Measurements from ENCODE around the gene PRPF19.
A peak's percentile ranks its signal among the peaks of the same experiment; 100 is the strongest.

The PRPF19 gene

GRCh38 chr11:60851327-60852104 lies 54.9 kb downstream of the PRPF19 start:
- in situ Hi-C loops (cut with HindIII; ENCODE audit: low pct_unique_long_range_greater_than_20kb, low sequenced_read_pairs): no loop called here
- no peak for DNase-seq (ENCODE audit: low read depth in 1 of 2, low spot score in 1 of 2)
- no peak for TF ChIP-seq JUND (IDR thresholded peaks at IDR 0.05; ENCODE audit: low read depth)

- in situ Hi-C loops (cut with HindIII; ENCODE audit: low pct_unique_long_range_greater_than_20kb, low sequenced_read_pairs): no loop called here
- no peak for DNase-seq (ENCODE audit: low read depth in 1 of 2, low spot score in 1 of 2)
- TF ChIP-seq JUND (IDR thresholded peaks at IDR 0.05; ENCODE audit: low read depth): no peak
Observed at GRCh38 chr11:60849641-60850520, 56.5 kb downstream of the PRPF19 start.

- no peak for TF ChIP-seq JUND (IDR thresholded peaks at IDR 0.05; ENCODE audit: low read depth)
- in situ Hi-C loops (cut with HindIII; ENCODE audit: low pct_unique_long_range_greater_than_20kb, low sequenced_read_pairs): no loop called here
- no peak for DNase-seq (ENCODE audit: low read depth in 1 of 2, low spot score in 1 of 2)
Observed at GRCh38 chr11:60848714-60849151, 57.7 kb downstream of the PRPF19 start.

- no peak for DNase-seq (ENCODE audit: low read depth in 1 of 2, low spot score in 1 of 2)
- no peak for TF ChIP-seq JUND (IDR thresholded peaks at IDR 0.05; ENCODE audit: low read depth)
- in situ Hi-C loops (cut with HindIII; ENCODE audit: low pct_unique_long_range_greater_than_20kb, low sequenced_read_pairs): no loop called here
Observed at GRCh38 chr11:60847896-60848295, 58.5 kb downstream of the PRPF19 start.

GRCh38 chr11:60847281-60847680 lies 59.1 kb downstream of the PRPF19 start:
- no peak for DNase-seq (ENCODE audit: low read depth in 1 of 2, low spot score in 1 of 2)
- no peak for TF ChIP-seq JUND (IDR thresholded peaks at IDR 0.05; ENCODE audit: low read depth)
- in situ Hi-C loops (cut with HindIII; ENCODE audit: low pct_unique_long_range_greater_than_20kb, low sequenced_read_pairs): no loop called here

GRCh38 chr11:60845338-60845737 lies 61.0 kb downstream of the PRPF19 start:
- TF ChIP-seq JUND (IDR thresholded peaks at IDR 0.05; ENCODE audit: low read depth): no peak
- in situ Hi-C loops (cut with HindIII; ENCODE audit: low pct_unique_long_range_greater_than_20kb, low sequenced_read_pairs): no loop called here
- DNase-seq (ENCODE audit: low read depth in 1 of 2, low spot score in 1 of 2): no peak

GRCh38 chr11:60844870-60845221 lies 61.5 kb downstream of the PRPF19 start:
- DNase-seq (ENCODE audit: low read depth in 1 of 2, low spot score in 1 of 2): no peak
- TF ChIP-seq JUND (IDR thresholded peaks at IDR 0.05; ENCODE audit: low read depth): no peak
- in situ Hi-C loops (cut with HindIII; ENCODE audit: low pct_unique_long_range_greater_than_20kb, low sequenced_read_pairs): no loop called here

GRCh38 chr11:60844045-60844869 lies 62.1 kb downstream of the PRPF19 start:
- no peak for DNase-seq (ENCODE audit: low read depth in 1 of 2, low spot score in 1 of 2)
- in situ Hi-C loops (cut with HindIII; ENCODE audit: low pct_unique_long_range_greater_than_20kb, low sequenced_read_pairs): no loop called here
- TF ChIP-seq JUND (IDR thresholded peaks at IDR 0.05; ENCODE audit: low read depth): no peak

- no peak for DNase-seq (ENCODE audit: low read depth in 1 of 2, low spot score in 1 of 2)
- no peak for TF ChIP-seq JUND (IDR thresholded peaks at IDR 0.05; ENCODE audit: low read depth)
- in situ Hi-C loops (cut with HindIII; ENCODE audit: low pct_unique_long_range_greater_than_20kb, low sequenced_read_pairs): no loop called here
Observed at GRCh38 chr11:60842668-60843600, 63.5 kb downstream of the PRPF19 start.

- in situ Hi-C loops (cut with HindIII; ENCODE audit: low pct_unique_long_range_greater_than_20kb, low sequenced_read_pairs): no loop called here
- TF ChIP-seq JUND (IDR thresholded peaks at IDR 0.05; ENCODE audit: low read depth): no peak
- peak; percentile 98 to 99 for DNase-seq (ENCODE audit: low read depth in 1 of 2, low spot score in 1 of 2)
Observed at GRCh38 chr11:60841797-60842667, 64.4 kb downstream of the PRPF19 start, which contains the start of gene CCDC86. Gene CCDC86 (plus strand): TSS chr11:60842113. CDS start chr11:60842125, 12 bp downstream.
